DMS 273 (cell line): ENCODE data around the gene CNN2.

Source experiments
- DNase-seq: peaks from one replicate; lab custom pipeline; 2025; ENCODE audit not compliant: unreplicated experiment; lab: John Stamatoyannopoulos, UW

CNN2 gene

DNA sequence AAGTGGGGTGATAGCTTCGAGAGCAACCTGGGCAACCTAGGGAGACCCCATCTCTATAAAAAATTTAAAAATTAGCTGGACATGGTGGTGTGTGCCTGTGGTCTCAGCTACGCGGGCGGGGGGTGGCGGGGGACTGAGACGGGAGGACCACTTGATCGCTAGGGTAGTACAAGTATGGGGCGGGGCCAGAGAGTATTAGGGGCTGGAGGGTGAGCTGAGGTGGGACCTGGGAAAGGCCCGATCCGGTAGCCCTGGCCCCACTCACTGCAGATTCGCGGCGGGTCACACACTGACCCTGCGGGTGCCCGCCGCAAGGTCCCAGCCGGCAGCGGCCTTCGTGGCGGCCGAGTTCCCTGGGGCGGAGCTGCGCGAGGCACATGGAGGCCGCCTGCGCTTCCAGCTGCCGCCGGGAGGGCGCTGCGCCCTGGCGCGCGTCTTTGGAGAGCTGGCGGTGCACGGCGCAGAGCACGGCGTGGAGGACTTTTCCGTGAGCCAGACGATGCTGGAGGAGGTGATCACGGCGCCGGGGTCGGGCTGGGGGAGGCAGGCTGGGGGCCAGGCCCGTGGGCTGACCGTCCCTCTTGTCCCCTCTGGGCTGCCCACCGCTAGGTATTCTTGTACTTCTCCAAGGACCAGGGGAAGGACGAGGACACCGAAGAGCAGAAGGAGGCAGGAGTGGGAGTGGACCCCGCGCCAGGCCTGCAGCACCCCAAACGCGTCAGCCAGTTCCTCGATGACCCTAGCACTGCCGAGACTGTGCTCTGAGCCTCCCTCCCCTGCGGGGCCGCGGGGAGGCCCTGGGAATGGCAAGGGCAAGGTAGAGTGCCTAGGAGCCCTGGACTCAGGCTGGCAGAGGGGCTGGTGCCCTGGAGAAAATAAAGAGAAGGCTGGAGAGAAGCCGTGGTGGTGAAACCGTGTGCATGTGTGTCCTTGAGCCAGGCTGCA, 38.5 kb downstream of the CNN2 start:
- DNase-seq: peak; percentile 92

DNA sequence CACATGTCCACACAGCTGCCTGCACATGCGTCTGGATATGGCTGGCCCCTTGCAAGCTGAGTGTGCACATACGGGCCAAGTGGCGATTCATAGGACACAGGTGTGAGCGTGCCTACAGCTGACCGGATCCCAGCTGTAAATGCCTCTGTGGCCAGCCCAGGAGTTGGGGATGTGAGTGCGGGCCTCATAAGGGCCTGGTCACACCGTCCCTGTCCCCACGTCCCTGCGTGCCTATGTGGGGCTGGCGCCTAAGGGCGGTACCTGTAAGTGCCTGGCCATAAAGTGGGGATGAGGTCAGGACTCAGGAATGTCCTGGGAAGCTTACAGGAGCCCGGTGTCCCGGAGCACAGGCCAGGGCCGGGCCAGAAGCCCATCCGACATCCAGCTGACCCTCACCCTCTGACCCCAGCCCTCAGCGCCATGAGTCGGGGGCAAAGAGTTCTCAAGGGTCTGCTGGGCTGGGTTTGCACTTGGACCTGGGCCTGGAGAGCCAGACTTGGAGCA, 39.2 kb downstream of the CNN2 start:
- no peak for DNase-seq

DNA sequence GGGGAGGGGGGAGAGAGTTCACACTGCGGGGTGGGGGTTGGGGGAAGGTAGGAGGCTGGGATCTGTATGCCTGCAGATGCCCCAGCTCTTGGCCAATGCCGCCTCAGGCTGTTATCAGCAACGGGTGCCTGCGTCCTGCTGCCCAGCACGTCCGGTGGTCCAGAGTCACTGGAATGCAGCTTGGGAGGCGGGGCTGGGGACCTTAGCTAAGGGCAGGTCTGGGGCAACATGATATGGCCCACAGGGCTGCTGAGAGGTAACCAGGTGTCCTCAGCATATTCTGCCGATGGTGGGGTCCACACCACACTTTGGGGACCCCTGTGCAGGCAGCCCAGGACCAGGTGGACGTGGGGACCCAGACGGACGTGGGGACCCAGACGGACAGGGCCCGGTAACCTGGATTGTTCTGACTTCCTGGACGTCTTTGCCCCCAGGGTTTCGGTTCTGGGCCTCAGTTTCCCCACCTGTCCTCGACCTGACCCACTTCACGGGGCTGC, 39.9 kb downstream of the CNN2 start:
- DNase-seq: no peak

DNA sequence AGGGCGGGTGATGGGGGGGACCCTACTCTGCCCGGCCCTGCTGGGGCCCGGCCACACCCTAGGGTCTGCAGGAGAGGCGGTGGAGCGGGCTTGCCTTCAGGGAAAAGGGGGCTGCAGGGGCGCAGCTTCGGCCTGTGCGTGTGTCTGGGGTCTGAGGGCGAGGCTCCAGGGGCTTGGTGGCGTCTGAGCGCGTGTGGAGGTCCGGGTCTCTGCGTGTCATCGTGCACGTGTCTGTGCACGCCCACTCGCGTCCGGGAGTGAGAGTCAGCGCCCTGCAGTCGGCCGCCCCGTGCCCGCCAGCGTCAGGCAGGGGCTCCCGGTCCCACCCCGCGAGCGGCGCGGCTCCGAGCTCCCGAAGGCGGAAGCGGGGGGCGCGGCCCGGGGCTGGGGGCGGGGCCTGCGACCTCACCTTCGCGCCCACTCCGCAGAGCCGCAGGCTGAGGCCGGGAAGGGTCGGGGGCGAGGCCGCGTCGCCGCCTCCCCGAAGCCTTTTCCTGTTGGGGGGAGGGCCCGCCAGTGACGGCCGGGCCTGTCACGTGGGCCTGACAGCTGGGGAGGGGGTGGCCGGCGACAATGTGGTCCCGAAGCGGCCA, 40.4 kb downstream of the CNN2 start, which contains the start of gene ARHGAP45:
TSS of gene ARHGAP45 (plus strand) at position 420 of the 593 bp plus-strand sequence. CDS start 239 bp downstream, outside the sequence.
- peak; percentile 68 for DNase-seq

DNA sequence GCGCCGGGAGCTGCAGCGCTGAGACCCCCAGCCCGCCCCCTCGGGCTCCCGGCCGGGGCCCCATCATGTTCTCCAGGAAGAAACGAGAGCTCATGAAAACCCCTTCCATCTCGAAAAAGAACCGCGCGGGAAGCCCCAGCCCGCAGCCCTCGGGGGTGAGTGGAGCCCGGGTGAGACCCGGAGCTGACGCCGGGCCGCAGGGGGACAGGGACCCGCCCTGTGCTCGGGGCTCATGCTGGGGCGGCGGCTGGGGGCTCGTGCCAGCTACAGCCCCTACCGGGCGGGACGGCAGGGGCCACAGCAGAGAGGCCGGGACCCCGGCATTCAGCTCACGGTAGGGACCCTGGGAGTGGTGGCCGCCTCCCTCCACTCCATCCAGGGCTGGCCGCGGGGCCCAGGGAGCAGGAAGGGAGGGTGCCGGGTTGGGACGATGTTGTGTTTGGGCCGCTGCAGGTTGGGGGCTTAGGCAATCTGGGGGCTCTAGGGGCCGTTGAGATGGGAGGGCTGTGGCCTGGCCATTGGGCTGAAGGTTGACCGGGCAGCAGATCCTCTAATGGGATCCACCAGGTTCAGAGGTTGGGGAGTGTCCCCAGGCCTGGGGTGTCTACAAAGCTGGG, 41.0 kb downstream of the CNN2 start:
- DNase-seq: peak; percentile 68

GRCh38 chr19:1068009-1069001, 41.9 kb downstream of the CNN2 start:
- DNase-seq: no peak

- DNase-seq: no peak
These were observed 42.8 kb downstream of the CNN2 start for GRCh38 chr19:1069009-1069779.

- DNase-seq: peak; percentile 72
These were observed 44.1 kb downstream of the CNN2 start for GRCh38 chr19:1070576-1070930.

GRCh38 chr19:1070931-1071791, 44.8 kb downstream of the CNN2 start:
- peak; percentile 80 for DNase-seq

DNA sequence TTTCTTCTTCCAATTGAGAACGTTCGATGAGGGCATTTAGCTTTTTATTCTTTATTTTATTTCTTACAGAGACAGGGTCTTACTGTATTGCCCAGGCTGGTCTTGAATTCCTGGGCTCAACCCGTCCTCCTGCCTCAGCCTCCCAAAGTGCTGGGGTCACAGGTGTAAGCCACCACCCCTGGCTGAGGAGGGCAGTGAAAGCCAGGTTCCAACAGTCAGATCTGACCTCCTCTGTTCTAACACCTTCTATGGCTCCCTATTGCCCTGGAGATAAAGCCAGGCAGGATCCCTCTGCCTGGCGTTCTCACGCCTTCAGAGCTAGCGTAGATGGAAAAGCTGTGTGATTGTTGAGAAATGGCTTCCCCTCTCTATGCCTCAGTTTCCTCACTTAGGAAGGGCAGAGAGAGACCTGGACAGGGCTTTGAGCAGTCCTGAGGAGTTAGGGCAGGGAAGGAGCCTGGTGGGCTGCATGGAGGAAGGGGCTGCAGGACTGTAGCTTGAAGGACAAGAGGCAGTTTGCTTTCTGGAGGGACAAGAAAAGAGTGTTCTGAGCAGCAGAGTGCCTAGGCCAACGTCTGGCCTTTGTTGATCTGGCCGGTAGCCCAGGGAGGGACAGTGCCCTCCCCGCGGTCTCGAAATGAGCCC, 46.1 kb downstream of the CNN2 start:
- no peak for DNase-seq

DNA sequence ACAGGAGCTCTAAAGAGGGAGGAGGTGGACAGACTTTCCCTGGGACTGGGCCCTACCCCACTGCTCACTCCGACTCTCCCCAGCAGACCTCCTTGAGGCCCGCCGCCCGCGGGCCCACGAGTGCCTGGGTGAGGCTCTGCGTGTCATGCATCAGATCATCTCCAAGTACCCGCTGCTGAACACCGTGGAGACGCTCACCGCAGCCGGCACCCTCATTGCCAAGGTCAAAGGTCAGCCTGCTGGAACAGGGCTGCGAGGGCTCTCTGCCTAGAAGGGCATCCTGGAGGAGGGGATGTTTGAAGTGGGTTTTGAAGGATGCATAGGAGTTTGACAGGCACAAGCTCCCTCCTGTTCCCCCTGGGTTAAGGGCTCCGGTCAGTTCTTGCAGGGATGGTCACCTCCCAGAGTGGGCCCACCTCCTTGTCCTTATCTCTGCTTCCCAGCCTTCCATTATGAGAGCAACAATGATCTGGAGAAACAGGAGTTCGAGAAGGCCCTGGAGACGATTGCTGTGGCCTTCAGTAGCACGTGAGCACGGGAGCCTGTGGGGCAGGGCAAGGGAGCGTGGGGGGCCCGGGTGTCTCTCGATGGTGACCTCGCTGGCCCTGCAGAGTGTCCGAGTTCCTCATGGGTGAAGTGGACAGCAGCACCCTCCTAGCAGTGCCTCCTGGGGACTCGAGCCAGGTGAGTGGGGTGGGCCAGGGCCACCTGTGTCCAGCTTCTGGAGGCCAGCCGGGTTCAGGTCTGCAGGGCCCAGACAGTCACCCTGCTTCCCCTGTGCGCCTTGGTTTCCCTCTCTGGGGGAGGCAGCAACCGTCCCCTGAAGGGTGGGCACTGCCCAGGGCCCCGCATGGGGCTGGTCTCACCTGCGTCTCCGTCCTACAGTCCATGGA, 46.9 kb downstream of the CNN2 start:
- DNase-seq: no peak

- no peak for DNase-seq
These were observed 47.6 kb downstream of the CNN2 start for GRCh38 chr19:1073956-1074517.

DNA sequence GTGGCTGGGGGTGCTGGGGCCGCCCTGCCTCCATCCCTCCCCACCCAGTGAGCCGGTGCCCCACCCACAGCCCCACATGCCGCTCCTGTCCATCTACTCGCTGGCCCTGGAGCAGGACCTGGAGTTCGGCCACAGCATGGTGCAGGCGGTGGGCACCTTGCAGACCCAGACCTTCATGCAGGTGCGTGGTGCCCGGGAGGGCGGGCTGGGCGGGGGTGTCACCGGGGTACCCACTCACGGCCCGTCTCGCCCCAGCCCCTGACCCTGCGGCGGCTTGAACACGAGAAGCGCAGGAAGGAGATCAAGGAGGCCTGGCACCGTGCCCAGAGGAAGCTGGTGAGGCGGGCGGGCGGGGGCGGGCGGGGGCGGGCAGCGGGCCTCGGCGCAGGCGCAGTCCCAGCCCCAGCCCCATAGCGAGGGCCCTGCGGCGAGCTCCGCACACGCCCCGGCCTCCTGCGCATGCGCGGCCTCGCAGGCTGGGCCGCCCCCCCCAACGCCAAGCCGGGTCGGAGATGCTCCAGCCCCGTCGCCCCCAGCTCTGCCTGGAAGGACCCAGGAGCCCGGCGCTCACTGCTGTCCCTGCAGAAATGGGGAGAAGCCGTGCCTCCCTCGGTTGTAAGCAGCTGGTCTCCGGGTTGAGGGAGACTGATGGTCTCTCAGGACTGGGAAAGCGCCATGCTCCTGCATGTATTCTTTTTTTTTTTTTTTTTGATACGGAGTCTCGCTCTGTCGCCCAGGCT, 48.3 kb downstream of the CNN2 start:
- peak; percentile 97 for DNase-seq

DNA sequence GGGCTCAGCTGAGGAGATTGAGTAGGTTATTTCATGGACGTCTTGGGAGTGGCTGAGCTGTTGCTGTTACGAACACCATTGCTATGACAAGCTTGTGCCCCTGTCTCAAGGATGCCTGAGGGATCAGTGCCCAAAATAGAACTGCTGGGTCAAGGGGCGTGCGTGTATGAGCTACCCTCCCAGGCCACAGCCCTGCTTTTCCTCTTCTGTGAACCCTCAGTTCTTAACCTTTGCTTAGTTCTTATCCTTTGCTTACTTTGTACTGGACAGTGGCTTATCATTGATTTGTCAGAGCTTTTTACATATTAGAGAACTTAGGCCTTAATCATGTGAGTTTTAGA, 49.6 kb downstream of the CNN2 start:
- DNase-seq: no peak

DNA sequence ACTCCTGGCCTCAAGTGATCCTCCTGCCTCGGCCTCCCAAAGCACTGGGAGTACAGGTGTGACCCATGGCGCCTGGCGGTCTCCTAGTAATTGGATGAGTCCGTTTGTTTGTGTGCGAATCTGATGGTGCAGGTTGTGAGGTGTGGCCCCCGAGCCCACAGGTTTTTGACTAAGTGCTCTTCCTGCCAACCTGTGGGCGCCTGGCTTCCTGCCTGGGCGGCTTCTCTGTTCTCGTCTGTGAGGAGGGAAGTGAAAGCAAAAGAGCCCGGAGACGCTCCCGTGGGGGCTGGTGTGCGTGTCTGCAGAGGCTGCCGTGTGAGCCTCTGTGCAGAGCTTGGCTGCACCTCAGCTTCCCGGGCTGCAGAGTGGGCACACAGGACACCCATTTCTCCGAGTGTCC, 50.5 kb downstream of the CNN2 start:
- DNase-seq: peak; percentile 58

- DNase-seq: peak; percentile 61
These were observed 53.2 kb downstream of the CNN2 start for GRCh38 chr19:1079566-1080111.
